Measurements from ENCODE around the gene CASKIN1.

Gene CASKIN1

DNA sequence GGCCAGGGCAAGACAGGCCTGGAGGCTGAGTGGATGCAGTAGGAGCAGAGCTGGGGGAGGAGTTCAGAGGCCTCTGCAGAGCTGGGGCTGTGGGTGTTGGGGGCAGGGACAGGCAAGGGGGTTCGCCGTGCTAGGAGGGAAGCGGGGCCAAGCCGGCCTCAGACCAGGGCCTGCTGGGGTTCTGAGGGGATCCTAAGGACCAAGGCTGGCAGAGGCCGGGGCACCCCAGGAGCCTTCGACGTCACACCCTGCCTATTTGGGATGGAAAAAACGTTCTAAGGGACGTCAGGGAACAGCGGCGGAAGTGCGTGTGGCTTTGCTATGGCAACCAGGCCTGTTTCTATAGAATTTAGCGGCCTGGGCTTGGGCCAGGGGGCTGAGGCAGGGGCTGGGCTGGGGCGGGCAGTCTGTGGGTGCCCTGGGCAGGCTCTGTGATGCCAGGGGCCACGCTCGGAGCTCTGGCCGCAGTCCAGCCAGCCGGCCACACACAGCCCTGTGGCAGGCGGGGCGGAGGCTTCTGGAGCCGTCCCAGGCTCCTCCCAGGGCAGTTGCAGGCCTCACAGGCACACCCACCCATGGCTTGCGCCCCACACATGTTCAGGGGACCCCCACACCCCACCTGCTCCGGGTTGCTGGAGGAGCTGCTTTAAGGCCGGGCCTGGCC, 37.1 kb downstream of the CASKIN1 start:
- H3K27ac ChIP-seq = no peak overlapping the region
- H3K4me3 ChIP-seq (ENCODE audit: low read depth, low read length) = no peak overlapping the region
- peaks cover 8% of the 10 kb centered on the region for H3K9me3 ChIP-seq (ENCODE audit: severe bottlenecking)
- TF ChIP-seq, protein P1, sequence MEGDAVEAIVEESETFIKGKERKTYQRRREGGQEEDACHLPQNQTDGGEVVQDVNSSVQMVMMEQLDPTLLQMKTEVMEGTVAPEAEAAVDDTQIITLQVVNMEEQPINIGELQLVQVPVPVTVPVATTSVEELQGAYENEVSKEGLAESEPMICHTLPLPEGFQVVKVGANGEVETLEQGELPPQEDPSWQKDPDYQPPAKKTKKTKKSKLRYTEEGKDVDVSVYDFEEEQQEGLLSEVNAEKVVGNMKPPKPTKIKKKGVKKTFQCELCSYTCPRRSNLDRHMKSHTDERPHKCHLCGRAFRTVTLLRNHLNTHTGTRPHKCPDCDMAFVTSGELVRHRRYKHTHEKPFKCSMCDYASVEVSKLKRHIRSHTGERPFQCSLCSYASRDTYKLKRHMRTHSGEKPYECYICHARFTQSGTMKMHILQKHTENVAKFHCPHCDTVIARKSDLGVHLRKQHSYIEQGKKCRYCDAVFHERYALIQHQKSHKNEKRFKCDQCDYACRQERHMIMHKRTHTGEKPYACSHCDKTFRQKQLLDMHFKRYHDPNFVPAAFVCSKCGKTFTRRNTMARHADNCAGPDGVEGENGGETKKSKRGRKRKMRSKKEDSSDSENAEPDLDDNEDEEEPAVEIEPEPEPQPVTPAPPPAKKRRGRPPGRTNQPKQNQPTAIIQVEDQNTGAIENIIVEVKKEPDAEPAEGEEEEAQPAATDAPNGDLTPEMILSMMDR (IDR thresholded peaks at IDR 0.05; ENCODE audit: low read depth, low read length) = no peak
- peaks cover 28% of the 10 kb centered on the region for H3K36me3 ChIP-seq
- DNase-seq = no peak
- H3K27me3 ChIP-seq (ENCODE audit: insufficient read depth, low read depth, severe bottlenecking) = no peaks in the 10 kb centered on the region

DNA sequence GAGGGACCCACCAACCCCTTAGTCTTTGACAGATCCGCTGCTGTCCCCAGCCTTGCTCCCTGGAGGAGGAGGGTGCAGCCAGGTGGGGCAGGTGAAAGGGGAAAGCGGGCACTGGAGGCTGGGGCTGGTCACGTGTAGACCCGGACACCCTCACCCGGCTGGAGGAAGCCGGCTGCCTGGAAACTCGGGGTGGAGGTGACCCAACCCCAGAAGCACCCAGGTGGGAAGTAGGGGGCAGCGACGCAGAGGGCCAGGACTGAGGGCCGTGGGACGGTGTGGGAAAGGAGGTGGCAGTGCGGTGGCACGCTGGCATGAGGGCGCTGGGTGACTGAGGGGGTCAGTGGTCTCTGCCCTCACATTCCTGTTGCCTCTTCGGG, 38.2 kb downstream of the CASKIN1 start:
- Histone ChIP-seq H3K4me3 (ENCODE audit: low read depth, low read length) (no peak overlapping the region), H3K36me3 (peaks cover 36% of the 10 kb centered on the region), H3K27ac (no peak overlapping the region), H3K9me3 (ENCODE audit: severe bottlenecking) (peaks cover 2% of the 10 kb centered on the region), H3K27me3 (ENCODE audit: insufficient read depth, low read depth, severe bottlenecking) (no peaks in the 10 kb centered on the region)
- DNase-seq = no peak
- TF ChIP-seq, protein P1 (IDR thresholded peaks at IDR 0.05; ENCODE audit: low read depth, low read length) = no peak

DNA sequence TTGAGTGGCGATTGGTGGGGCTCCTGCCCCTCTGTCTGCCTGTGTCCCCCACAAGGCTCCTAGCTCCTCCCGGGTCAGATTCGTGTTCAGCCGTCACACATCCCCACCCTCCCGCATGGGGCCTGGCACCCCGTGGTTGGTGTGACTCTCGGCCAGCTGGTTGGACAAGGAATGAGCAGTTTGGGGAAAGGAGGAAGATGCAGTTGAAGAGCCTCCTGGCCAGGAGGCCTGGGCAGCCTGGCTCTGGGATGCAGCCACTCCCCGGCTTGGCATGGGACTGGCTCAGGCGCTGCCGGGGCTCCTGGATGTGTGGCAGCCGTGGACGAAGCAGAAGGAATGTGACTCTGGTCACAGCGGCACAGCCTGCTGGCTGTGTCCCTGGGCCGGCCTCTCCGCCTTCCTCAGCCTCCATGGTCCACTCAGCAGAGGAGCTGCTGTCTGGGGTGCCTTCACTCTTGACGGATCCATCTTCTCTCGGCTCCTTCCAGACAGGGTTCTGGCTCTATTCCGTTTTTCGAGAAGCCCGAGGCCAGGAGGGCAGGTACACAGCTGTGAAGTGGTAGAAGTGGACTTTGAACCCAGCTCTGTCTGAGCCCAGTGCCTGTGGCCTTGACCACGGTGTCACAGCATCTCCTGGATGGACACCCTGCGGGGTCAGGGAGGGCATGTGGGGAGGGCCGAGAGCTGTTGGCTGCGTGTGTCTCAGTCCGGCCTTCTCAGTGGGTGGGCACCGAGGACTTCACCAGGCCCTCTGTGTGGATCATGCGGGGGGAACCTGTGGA, 38.7 kb downstream of the CASKIN1 start:
- H3K27me3 ChIP-seq (ENCODE audit: insufficient read depth, low read depth, severe bottlenecking) = no peaks in the 10 kb centered on the region
- TF ChIP-seq, protein P1 (IDR thresholded peaks at IDR 0.05; ENCODE audit: low read depth, low read length) = no peak
- no peak for DNase-seq
- H3K36me3 ChIP-seq = peaks cover 39% of the 10 kb centered on the region
- no peak overlapping the region for H3K4me3 ChIP-seq (ENCODE audit: low read depth, low read length)
- no peak overlapping the region for H3K27ac ChIP-seq
- H3K9me3 ChIP-seq (ENCODE audit: severe bottlenecking) = no peaks in the 10 kb centered on the region

DNA sequence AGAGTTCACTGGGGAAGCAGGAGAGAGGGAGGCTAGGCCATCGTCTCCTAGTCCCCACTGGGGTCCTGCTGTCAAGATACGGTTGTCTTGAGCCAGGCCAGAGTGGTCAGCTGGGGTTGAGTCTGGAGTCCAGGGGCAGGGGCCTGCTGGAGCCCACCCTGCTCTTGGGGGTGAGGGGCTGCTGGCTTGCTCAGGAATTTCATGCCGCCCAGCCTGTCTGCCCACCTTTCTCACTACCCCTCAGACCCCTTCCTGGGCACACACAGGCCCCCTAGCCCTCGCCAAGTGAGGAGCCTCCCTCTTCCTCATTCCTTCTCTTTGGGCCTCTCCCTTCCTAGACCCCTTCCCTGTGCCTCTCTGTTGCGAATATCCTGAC, 39.6 kb downstream of the CASKIN1 start:
- Histone ChIP-seq H3K36me3 (peaks cover 45% of the 10 kb centered on the region), H3K4me3 (ENCODE audit: low read depth, low read length) (no peak overlapping the region), H3K9me3 (ENCODE audit: severe bottlenecking) (no peaks in the 10 kb centered on the region), H3K27me3 (ENCODE audit: insufficient read depth, low read depth, severe bottlenecking) (no peaks in the 10 kb centered on the region), H3K27ac (no peak overlapping the region)
- TF ChIP-seq, protein P1 (IDR thresholded peaks at IDR 0.05; ENCODE audit: low read depth, low read length) = no peak
- no peak for DNase-seq

DNA sequence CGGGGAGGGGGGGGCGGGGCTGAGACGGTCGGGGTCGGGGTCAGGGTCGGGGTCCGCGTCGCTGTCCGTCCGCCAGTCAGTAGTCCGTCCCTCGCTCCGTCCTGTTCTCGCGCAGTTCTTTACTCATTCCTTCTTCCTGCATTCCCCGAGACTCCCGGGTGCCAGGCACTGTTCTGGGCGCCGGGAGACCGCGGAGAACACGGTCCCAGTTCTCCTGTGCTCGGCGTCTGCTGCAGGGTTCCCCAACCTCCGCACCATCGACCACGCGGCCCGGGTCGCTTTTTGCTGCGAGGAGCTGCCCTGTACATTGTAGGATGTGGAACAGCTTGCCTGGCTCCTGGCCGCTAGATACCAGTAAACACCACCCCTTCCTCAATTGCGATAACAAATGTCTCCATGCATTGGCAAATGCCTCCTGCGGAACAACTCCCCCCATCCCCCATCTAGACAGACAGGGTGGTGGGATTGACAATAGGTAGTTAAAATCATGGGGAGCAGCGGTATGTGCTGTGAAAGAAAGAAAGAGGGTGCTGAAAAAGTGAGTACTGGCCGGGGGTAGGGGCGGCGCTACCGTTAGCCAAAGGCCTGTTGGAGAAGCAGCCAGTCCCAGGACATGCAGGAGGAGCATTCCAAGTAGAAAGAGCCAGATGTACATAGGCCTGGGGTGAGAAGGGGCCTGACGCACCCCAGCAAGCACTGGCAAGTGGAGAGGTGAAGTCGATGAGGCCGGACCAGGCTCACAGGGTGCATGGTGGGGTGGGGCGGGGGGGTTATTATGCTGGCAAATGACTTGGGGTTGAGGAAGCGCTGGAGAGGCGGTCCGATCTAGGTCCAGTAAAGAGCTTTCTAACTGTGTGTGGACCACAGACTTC, 40.2 kb downstream of the CASKIN1 start:
- peaks cover 51% of the 10 kb centered on the region for H3K36me3 ChIP-seq
- no peak for DNase-seq
- peak overlapping the region; percentile 59 for H3K27ac ChIP-seq
- peak overlapping the region; percentile 76 for H3K4me3 ChIP-seq (ENCODE audit: low read depth, low read length)
- H3K9me3 ChIP-seq (ENCODE audit: severe bottlenecking) = no peaks in the 10 kb centered on the region
- H3K27me3 ChIP-seq (ENCODE audit: insufficient read depth, low read depth, severe bottlenecking) = no peaks in the 10 kb centered on the region
- TF ChIP-seq, protein P1 (IDR thresholded peaks at IDR 0.05; ENCODE audit: low read depth, low read length) = no peak
